Measurements from ENCODE around the gene ARMC12.

DNA sequence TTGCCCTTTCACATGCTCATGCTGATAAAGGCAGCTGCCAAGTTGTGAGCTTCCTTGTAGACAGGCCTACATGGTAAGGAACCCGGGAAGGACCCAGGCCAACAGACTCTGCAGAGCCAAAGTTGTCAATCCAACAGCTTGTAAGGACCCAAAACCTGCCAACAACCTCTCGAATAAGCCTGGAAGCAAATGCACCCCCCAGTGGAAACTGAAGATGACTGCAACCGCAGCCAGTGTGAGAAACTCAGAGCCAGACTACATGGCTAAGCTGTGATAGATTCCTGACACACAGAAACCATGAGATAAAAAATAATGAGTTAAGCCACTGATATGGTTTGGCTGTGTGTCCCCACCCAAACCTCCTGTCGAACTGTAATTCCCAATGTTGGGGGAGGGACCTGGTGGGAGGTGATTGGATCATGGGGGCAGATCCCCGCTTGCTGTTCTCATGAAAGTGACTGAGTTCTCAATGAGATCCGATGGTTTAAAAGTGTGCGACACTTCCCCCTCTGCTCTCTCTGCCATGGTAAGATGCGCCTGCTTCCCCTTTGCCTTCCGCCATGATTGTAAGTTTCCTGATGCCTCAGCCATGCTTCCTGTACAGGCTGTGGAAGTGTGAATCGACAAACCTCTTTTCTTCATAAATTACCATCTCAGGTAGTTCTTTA lies 20.8 kb downstream of the ARMC12 start:
- TF ChIP-seq EZH2 (IDR thresholded peaks at IDR 0.05; ENCODE audit: borderline replicate concordance) (no peak), EZH2phosphoT487 (IDR thresholded peaks at IDR 0.05; ENCODE audit: low read depth, severe bottlenecking, unreplicated experiment) (no peak)

Measured in hepatocyte (in vitro differentiated cells).